ENCODE results near the gene NBPF1. TPM values are rescaled to one million over a fixed set of nuclear protein-coding genes. Genes with fewer than 3 reads are reported as not detected.

The NBPF1 gene
- total and polyA plus RNA-seq, 3 donors from 2014 or later = 75.6 to 109 (median 93.9) TPM

Small RNAs within 50 kb of the gene (small RNA-seq; reads per million reads assigned to genes)
- gene RNU1-1 = 0 reads per million in 2 donors
- gene RNU1-6P = 0 reads per million in 2 donors

Other genes starting within 250 kb of the NBPF1 start
- 10 to 100 TPM; 47.8 to 57.9 TPM for gene SZRD1, start 246.3 kb downstream of the NBPF1 start, total RNA-seq
- 88.5 TPM for gene SZRD1, start 246.3 kb downstream of the NBPF1 start, polyA plus RNA-seq (ENCODE audit: insufficient read depth, low read depth, low replicate concordance)
- 1 to 10 TPM; 2.7 to 6.0 TPM for gene SPATA21, start 176.1 kb downstream of the NBPF1 start, total RNA-seq
- 10.2 TPM for gene SPATA21, start 176.1 kb downstream of the NBPF1 start, polyA plus RNA-seq (ENCODE audit: insufficient read depth, low read depth, low replicate concordance)
- 100 to 1,000 TPM in 1 of 2 donors, 10 to 100 TPM in 1; 96.8 to 113 TPM for gene NECAP2, start 172.8 kb downstream of the NBPF1 start, total RNA-seq
- 88.2 TPM for gene NECAP2, start 172.8 kb downstream of the NBPF1 start, polyA plus RNA-seq (ENCODE audit: insufficient read depth, low read depth, low replicate concordance)
- under 1 TPM; under 0.01 TPM for gene RNU1-1, start 99.3 kb downstream of the NBPF1 start, total RNA-seq
- gene RNU1-1, start 99.3 kb downstream of the NBPF1 start, polyA plus RNA-seq (ENCODE audit: insufficient read depth, low read depth, low replicate concordance) = 18.9 TPM
- under 1 TPM; under 0.01 TPM for gene RNU1-3, start 53.4 kb upstream of the NBPF1 start, total RNA-seq
- 18.9 TPM for gene RNU1-3, start 53.4 kb upstream of the NBPF1 start, polyA plus RNA-seq (ENCODE audit: insufficient read depth, low read depth, low replicate concordance)
- gene RNU1-4, start 127.0 kb upstream of the NBPF1 start, total RNA-seq = under 1 TPM; under 0.01 TPM
- 18.9 TPM for gene RNU1-4, start 127.0 kb upstream of the NBPF1 start, polyA plus RNA-seq (ENCODE audit: insufficient read depth, low read depth, low replicate concordance)